Measurements from ENCODE around the gene H2BK1.

H2BK1 gene

DNA sequence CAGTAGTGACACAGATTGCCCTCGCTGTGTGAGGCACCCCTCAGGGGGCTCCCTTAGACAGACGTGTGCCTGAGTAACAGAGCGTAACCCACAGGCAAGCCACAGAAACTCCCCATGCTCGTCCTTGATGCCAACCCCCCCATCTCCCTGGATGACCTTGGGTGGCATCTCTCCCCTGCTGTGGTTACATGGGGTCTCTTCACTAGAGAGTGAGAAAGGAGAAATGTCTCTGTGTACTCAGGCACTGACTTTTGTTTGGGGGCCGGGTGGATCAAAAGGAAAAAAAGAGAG is 22.1 kb downstream of the H2BK1 start:
- Histone ChIP-seq H3K9me2 (replicated peaks; ENCODE audit: control insufficient read depth, low read length) (no peaks in the 10 kb centered on the region), H3K27me3 (ENCODE audit: control insufficient read depth, low read length) (peaks cover 32% of the 10 kb centered on the region), H4K20me1 (ENCODE audit: control insufficient read depth, insufficient read depth, low read depth, low read length) (no peaks in the 10 kb centered on the region), H3F3A (ENCODE audit: control insufficient read depth, insufficient read depth) (no peaks in the 10 kb centered on the region), H3K27ac (ENCODE audit: low read depth, low read length) (no peak overlapping the region), H3K9me3 (ENCODE audit: control insufficient read depth, insufficient read depth, low read length) (no peaks in the 10 kb centered on the region), H3K36me3 (ENCODE audit: control insufficient read depth, low read length) (no peaks in the 10 kb centered on the region), H3K4me3 (ENCODE audit: low read length) (no peak overlapping the region), H3K4me2 (ENCODE audit: low read length) (no peak overlapping the region), H3K79me2 (ENCODE audit: control insufficient read depth, low read length) (no peaks in the 10 kb centered on the region), H3K4me1 (ENCODE audit: control insufficient read depth, low read length) (peaks cover 8% of the 10 kb centered on the region; the same call in 1 of the 2 replicates)
- TF ChIP-seq, protein P1, sequence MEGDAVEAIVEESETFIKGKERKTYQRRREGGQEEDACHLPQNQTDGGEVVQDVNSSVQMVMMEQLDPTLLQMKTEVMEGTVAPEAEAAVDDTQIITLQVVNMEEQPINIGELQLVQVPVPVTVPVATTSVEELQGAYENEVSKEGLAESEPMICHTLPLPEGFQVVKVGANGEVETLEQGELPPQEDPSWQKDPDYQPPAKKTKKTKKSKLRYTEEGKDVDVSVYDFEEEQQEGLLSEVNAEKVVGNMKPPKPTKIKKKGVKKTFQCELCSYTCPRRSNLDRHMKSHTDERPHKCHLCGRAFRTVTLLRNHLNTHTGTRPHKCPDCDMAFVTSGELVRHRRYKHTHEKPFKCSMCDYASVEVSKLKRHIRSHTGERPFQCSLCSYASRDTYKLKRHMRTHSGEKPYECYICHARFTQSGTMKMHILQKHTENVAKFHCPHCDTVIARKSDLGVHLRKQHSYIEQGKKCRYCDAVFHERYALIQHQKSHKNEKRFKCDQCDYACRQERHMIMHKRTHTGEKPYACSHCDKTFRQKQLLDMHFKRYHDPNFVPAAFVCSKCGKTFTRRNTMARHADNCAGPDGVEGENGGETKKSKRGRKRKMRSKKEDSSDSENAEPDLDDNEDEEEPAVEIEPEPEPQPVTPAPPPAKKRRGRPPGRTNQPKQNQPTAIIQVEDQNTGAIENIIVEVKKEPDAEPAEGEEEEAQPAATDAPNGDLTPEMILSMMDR (IDR thresholded peaks at IDR 0.05; ENCODE audit: low read depth, low read length, poor library complexity, severe bottlenecking) = no peak

DNA sequence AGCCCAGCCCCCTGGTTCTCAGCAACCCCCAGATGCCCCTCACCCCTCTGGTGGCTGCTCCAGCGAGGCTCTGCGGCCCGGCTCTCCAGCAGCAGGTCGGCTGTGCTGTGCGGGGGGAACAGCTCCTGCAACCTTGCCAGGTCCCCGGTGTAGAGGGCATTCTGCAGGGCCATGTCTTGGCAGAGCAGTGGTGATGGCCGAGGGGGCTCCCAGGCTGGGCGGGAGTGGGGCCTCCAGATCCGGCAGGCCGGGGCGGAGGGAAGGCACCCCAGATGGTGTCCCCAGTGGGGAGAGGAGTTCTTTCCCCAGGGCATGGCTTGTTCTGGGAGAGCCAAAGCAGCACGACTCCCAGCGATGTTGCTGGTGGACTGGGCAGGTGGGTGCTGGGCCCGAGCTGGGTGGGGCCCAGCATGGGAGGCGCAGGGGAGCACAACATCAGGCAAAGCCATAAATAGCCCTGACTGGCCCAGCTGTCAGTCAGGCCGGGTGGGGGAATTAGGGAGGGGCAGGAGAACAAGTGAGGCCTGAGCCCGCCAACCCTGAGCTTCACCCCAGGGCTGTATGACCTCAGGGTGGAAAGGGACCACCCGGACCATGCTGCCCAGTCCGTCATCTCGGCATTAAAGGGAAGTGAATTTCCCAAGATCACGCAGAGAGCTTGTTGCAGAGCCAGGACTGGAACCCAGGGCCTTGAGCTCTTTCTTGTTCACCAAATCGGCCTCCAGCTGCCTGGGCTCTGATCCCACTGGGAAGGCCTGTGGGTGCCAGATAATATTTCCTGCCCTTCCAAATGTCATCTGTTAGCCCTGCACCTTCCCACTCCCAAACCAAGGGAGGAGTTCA is 22.7 kb downstream of the H2BK1 start:
- Histone ChIP-seq H3K4me2 (ENCODE audit: low read length) (no peak overlapping the region), H3K36me3 (ENCODE audit: control insufficient read depth, low read length) (no peaks in the 10 kb centered on the region), H3K4me3 (ENCODE audit: low read length) (no peak overlapping the region), H3K4me1 (ENCODE audit: control insufficient read depth, low read length) (peaks cover 8% of the 10 kb centered on the region; the same call in 1 of the 2 replicates), H3K9me3 (ENCODE audit: control insufficient read depth, insufficient read depth, low read length) (no peaks in the 10 kb centered on the region), H3K79me2 (ENCODE audit: control insufficient read depth, low read length) (no peaks in the 10 kb centered on the region), H3K9me2 (replicated peaks; ENCODE audit: control insufficient read depth, low read length) (no peaks in the 10 kb centered on the region), H3K27ac (ENCODE audit: low read depth, low read length) (no peak overlapping the region), H3K27me3 (ENCODE audit: control insufficient read depth, low read length) (peaks cover 32% of the 10 kb centered on the region), H3F3A (ENCODE audit: control insufficient read depth, insufficient read depth) (no peaks in the 10 kb centered on the region), H4K20me1 (ENCODE audit: control insufficient read depth, insufficient read depth, low read depth, low read length) (no peaks in the 10 kb centered on the region)
- TF ChIP-seq EZH2phosphoT487 (IDR thresholded peaks at IDR 0.05; ENCODE audit: borderline replicate concordance, low read length) = no peak
- TF ChIP-seq, protein P1 (IDR thresholded peaks at IDR 0.05; ENCODE audit: low read depth, low read length, poor library complexity, severe bottlenecking) = no peak

DNA sequence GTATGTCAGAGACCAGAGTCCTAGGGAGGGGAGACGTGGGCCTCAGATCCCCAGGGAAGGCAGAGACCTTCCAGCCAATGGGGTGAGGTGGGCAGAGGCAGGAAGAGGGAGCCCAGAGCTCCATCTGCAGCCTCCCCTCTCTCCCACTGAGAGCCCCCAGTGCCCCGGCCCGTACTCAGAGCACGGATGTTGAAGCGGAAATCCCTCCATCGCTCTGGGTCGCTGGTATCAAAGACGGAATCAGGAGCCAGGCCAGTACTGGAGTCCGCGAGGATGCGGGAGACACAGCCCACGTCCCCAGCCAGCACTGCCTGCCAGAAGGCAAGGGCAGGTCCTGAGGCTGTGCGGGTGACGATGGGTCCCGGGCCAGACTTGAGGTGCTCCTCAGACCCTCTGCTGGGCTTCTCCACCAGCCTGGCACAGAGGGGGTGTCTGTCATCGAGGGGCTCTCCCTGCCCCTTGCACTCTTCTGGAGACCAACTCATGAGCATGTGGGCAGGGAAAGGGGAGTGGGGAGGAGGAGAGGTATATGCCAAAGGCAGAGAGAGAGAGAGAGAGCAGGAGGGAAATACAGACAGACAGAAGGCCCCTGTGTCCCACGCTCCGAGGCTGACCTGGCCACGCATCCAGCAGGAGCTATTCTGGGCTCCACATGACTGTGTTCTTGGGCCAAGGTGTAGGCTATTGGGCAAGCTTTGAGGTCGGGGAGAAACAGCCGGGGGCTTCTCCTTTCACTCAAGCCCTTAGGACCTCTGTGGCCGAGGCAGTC is 23.5 kb downstream of the H2BK1 start, which contains the start of gene ASB10:
Gene ASB10 (minus strand): TSS at position 611 of the 769 bp plus-strand sequence. CDS start 120 bp downstream, at position 491.
- Histone ChIP-seq H3K36me3 (ENCODE audit: control insufficient read depth, low read length) (no peaks in the 10 kb centered on the region), H3K9me3 (ENCODE audit: control insufficient read depth, insufficient read depth, low read length) (no peaks in the 10 kb centered on the region), H3K9me2 (replicated peaks; ENCODE audit: control insufficient read depth, low read length) (no peaks in the 10 kb centered on the region), H3F3A (ENCODE audit: control insufficient read depth, insufficient read depth) (no peaks in the 10 kb centered on the region), H3K27ac (ENCODE audit: low read depth, low read length) (no peak within 1 kb of the TSS), H4K20me1 (ENCODE audit: control insufficient read depth, insufficient read depth, low read depth, low read length) (no peaks in the 10 kb centered on the region), H3K4me2 (ENCODE audit: low read length) (no peak within 1 kb of the TSS), H3K79me2 (ENCODE audit: control insufficient read depth, low read length) (no peaks in the 10 kb centered on the region), H3K27me3 (ENCODE audit: control insufficient read depth, low read length) (peaks cover 32% of the 10 kb centered on the region), H3K4me3 (ENCODE audit: low read length) (no peak within 1 kb of the TSS), H3K4me1 (ENCODE audit: control insufficient read depth, low read length) (peaks cover 8% of the 10 kb centered on the region; the same call in 1 of the 2 replicates)
- TF ChIP-seq EZH2phosphoT487 (IDR thresholded peaks at IDR 0.05; ENCODE audit: borderline replicate concordance, low read length) = no peak
- TF ChIP-seq, protein P1 (IDR thresholded peaks at IDR 0.05; ENCODE audit: low read depth, low read length, poor library complexity, severe bottlenecking) = no peak

Data from DOHH2 (cell line).